Keratinocyte (primary cell): ENCODE data around the gene NECAB3.

Source experiments
- EZH2 ChIP-seq: IDR thresholded peaks from one replicate; pipeline ENCODE4 v1.6.1; 2012; ENCODE audit warnings: inconsistent platforms, mild to moderate bottlenecking, low read length, moderate library complexity
- TF ChIP-seq, protein P1 (sequence below), 3 experiments: IDR thresholded peaks in 1 of 3; conservative IDR thresholded peaks in 1 of 3; optimal IDR thresholded peaks in 1 of 3; 2 replicates in 2 of 3; 3 replicates in 1 of 3; pipeline versions ENCODE3 to v1.5.1; 2011; ENCODE audit warnings: low read length in 3 of 3, mild to moderate bottlenecking in 3 of 3, moderate library complexity in 2 of 3, control low read depth in 1 of 3, inconsistent platforms in 1 of 3; ENCODE audit not compliant: insufficient read depth in 2 of 3; ENCODE audit errors: extremely low read depth in 1 of 3

DNA sequence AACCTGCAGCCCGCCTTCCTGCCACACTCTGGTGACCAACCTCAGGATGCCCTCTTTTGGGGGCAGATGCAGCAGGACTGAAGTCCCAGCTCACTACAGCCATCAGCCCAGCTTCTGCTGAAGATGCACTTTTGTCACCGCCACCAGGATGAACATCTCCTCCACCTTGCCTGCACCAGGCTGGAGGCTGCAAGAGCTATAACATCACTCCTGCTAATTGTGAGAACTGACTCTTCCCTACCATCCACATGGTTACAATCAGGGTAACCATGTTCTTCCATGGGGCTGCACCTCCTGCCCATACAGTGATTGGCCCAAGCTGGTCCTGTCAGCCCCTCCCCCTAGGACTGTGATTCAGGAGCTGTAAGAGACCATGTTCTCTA lies 9.5 kb downstream of the NECAB3 start:
- TF ChIP-seq, protein P1, sequence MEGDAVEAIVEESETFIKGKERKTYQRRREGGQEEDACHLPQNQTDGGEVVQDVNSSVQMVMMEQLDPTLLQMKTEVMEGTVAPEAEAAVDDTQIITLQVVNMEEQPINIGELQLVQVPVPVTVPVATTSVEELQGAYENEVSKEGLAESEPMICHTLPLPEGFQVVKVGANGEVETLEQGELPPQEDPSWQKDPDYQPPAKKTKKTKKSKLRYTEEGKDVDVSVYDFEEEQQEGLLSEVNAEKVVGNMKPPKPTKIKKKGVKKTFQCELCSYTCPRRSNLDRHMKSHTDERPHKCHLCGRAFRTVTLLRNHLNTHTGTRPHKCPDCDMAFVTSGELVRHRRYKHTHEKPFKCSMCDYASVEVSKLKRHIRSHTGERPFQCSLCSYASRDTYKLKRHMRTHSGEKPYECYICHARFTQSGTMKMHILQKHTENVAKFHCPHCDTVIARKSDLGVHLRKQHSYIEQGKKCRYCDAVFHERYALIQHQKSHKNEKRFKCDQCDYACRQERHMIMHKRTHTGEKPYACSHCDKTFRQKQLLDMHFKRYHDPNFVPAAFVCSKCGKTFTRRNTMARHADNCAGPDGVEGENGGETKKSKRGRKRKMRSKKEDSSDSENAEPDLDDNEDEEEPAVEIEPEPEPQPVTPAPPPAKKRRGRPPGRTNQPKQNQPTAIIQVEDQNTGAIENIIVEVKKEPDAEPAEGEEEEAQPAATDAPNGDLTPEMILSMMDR (optimal IDR thresholded peaks at IDR 0.05 in 1 of 3, IDR thresholded peaks at IDR 0.05 in 1 of 3, conservative IDR thresholded peaks at IDR 0.05 in 1 of 3; ENCODE audit: extremely low read depth in 1 of 3, insufficient read depth in 2 of 3, low read length in 3 of 3): no peak
- no peak for TF ChIP-seq EZH2
